ENCODE data around the gene HDAC7.

DNA sequence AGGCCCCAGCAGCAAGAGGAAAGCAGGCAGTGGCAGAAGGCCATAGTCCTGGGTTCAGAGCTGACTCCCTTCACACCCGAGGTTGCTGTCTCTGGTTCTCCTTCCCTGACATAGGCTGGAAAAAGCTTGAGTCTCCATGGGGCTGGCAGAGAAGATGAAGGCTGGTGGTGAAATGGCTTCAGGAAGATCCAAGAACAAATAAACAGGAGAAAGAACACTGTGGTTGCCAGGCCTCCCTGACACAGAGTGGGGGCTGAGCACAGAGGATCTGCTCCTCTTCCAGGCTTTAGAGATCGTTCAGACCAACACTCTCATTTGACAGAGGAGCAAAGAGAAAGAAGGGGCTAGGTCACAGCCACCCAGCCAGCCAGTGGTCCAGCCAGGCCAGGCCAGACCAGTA is 14.3 kb downstream of the HDAC7 start:
- TF ChIP-seq, protein P1, sequence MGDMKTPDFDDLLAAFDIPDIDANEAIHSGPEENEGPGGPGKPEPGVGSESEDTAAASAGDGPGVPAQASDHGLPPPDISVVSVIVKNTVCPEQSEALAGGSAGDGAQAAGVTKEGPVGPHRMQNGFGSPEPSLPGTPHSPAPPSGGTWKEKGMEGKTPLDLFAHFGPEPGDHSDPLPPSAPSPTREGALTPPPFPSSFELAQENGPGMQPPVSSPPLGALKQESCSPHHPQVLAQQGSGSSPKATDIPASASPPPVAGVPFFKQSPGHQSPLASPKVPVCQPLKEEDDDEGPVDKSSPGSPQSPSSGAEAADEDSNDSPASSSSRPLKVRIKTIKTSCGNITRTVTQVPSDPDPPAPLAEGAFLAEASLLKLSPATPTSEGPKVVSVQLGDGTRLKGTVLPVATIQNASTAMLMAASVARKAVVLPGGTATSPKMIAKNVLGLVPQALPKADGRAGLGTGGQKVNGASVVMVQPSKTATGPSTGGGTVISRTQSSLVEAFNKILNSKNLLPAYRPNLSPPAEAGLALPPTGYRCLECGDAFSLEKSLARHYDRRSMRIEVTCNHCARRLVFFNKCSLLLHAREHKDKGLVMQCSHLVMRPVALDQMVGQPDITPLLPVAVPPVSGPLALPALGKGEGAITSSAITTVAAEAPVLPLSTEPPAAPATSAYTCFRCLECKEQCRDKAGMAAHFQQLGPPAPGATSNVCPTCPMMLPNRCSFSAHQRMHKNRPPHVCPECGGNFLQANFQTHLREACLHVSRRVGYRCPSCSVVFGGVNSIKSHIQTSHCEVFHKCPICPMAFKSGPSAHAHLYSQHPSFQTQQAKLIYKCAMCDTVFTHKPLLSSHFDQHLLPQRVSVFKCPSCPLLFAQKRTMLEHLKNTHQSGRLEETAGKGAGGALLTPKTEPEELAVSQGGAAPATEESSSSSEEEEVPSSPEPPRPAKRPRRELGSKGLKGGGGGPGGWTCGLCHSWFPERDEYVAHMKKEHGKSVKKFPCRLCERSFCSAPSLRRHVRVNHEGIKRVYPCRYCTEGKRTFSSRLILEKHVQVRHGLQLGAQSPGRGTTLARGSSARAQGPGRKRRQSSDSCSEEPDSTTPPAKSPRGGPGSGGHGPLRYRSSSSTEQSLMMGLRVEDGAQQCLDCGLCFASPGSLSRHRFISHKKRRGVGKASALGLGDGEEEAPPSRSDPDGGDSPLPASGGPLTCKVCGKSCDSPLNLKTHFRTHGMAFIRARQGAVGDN (CRISPR knock-in tag; IDR thresholded peaks at IDR 0.05) = no peak
- no peak for TF ChIP-seq EP300 (IDR thresholded peaks at IDR 0.05; ENCODE audit: low read depth in 2 of 2, low read length in 2 of 2)
- TF ChIP-seq EP300 (CRISPR knock-in tag; IDR thresholded peaks at IDR 0.05; ENCODE audit: borderline replicate concordance) = no peak
- TF ChIP-seq, protein P2, sequence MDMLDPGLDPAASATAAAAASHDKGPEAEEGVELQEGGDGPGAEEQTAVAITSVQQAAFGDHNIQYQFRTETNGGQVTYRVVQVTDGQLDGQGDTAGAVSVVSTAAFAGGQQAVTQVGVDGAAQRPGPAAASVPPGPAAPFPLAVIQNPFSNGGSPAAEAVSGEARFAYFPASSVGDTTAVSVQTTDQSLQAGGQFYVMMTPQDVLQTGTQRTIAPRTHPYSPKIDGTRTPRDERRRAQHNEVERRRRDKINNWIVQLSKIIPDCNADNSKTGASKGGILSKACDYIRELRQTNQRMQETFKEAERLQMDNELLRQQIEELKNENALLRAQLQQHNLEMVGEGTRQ (IDR thresholded peaks at IDR 0.05; ENCODE audit: low read depth, low read length) = no peak
- TF ChIP-seq, protein P2 (CRISPR knock-in tag; IDR thresholded peaks at IDR 0.05; ENCODE audit: borderline replicate concordance) = no peak
- TF ChIP-seq, protein P3, sequence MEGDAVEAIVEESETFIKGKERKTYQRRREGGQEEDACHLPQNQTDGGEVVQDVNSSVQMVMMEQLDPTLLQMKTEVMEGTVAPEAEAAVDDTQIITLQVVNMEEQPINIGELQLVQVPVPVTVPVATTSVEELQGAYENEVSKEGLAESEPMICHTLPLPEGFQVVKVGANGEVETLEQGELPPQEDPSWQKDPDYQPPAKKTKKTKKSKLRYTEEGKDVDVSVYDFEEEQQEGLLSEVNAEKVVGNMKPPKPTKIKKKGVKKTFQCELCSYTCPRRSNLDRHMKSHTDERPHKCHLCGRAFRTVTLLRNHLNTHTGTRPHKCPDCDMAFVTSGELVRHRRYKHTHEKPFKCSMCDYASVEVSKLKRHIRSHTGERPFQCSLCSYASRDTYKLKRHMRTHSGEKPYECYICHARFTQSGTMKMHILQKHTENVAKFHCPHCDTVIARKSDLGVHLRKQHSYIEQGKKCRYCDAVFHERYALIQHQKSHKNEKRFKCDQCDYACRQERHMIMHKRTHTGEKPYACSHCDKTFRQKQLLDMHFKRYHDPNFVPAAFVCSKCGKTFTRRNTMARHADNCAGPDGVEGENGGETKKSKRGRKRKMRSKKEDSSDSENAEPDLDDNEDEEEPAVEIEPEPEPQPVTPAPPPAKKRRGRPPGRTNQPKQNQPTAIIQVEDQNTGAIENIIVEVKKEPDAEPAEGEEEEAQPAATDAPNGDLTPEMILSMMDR (CRISPR knock-in tag; IDR thresholded peaks at IDR 0.05) = no peak
- no peak for TF ChIP-seq KLF16 (CRISPR knock-in tag; IDR thresholded peaks at IDR 0.05)
- no peak for TF ChIP-seq MYC (CRISPR knock-in tag; IDR thresholded peaks at IDR 0.05; ENCODE audit: borderline replicate concordance)
- TF ChIP-seq ELF1 (CRISPR knock-in tag; IDR thresholded peaks at IDR 0.05) = no peak
- TF ChIP-seq NFE2 (CRISPR knock-in tag; IDR thresholded peaks at IDR 0.05) = no peak
- no peak for TF ChIP-seq ZNF629 (CRISPR knock-in tag; conservative IDR thresholded peaks at IDR 0.05)

All from HepG2 (cell line).